ENCODE results near the gene SLC25A24.
A peak's percentile ranks its signal among the peaks of the same experiment; 100 is the strongest.
"Not testable (repeated sequence)": the region's sequence is repeated elsewhere in the genome, so short reads cannot be mapped to it uniquely, and the experiment has no call there.

Gene SLC25A24

DNA sequence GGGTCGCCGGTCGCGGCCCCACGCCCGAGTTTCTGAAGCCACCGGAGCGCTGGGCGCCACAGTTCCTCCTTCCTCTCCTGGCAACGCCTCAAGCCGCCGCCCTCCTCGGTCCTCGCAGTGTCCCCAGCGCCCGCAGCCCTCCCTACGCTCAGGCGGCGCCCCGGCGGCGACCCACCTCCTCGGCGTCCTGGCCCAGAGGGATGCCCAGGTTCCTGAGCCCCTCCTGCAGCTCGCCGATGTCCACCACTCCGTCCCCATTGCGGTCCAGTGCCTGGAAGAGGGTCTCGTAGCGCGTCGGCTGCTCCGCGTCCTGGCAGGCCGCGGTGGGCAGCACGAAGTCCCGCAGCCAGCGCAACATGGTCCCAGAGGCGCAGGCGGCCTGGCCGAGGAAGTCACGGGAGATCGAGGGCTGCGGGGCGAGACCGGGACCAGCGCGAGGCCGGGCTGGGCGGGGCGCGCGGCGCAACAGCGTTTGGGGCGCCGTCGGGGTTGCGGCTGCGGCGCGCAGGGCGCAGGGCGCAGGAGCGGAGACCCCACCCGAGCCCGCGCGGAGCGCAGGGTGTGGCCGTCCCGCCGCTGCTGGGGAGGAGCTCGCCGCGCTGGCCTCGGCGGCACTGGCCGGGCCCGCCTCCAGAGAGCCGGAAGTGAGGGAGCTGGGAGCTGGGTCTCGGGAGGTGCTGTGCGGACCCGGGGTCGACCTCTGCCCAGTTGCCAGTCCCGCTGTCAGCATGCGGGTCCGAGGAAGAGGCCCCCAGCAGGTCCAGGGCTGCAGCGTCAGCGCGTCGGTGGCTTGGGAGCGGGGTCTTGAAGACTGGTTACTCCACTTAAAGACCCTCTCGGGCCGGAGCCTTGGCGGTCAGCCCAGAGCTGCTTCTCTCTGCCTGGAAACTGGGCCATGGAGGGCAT lies at the start of gene SLC25A24:
TSS of gene SLC25A24 (minus strand) at position 563 of the 906 bp plus-strand sequence. CDS start at position 358, 205 bp downstream.
- peak; percentile 47 for DNase-seq (ENCODE audit: low read depth)

DNA sequence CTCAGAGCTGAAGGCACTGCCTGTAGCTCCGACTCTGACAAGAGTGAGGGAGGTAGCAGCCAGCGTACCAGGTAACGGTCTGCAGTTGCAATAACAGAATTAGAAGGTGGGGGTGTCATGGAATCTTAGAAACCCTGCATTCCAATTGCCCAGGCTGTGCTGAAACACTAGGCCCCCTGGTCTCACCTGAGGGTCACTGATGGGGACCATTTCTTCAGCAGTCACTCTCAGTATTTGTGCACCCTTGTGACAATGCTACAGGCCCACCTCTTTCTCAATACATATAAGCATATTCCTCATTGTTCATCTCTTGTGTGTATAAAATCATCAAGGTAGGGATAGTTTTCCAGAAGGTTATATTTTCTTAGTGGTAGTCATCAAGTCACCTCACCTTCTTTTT lies 43.8 kb upstream of the SLC25A24 start, which contains the start of gene NBPF4:
TSS of gene NBPF4 (minus strand) at position 101 of the 400 bp plus-strand sequence. CDS start 315 bp downstream, outside the sequence.
- DNase-seq (ENCODE audit: low read depth) = not testable (repeated sequence)

GRCh38 chr1:108239426-108239825 lies 39.3 kb upstream of the SLC25A24 start:
- not testable (repeated sequence) for DNase-seq (ENCODE audit: low read depth)

- not testable (repeated sequence) for DNase-seq (ENCODE audit: low read depth)
These were observed 35.2 kb upstream of the SLC25A24 start for GRCh38 chr1:108235308-108235707.

DNA sequence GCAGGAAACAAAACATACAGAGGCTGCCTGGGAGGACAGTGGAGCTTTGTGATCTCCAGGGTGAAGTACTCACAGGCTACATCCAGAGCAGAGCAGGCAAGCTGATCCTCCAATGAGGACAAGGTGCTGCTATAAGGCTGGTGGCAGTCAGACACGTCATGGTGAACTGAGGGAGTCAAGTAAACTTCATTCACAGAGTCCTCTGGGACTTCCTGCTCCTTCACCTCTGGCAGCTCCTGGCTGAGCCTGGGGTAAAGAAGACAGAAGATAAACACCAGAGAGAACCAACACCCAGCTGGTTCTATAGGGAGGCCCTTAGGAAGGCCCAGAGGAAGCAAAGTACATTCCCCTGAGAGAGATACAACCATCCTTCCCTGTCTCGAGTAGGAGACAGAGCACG lies 32.0 kb upstream of the SLC25A24 start:
- not testable (repeated sequence) for DNase-seq (ENCODE audit: low read depth)

DNA sequence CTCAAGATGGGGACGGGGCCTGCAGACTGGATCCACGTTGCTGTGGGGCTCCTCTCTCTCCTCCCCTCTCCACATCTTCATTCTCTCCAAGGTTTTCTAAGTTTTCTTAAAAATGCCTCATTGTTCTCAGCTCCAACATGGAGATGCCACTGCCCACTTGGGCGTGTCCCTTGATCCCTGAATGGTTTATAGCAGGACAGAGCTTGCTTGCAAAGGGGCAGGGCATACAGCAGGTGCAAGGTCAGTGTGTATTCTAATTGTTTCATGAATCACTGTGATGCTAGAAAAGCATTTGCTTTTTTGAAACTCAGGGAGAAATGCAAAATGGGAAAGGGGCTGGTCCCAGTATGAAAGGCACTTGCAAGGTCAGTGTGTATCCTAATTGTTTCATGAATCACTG lies 29.8 kb upstream of the SLC25A24 start:
- not testable (repeated sequence) for DNase-seq (ENCODE audit: low read depth)

DNA sequence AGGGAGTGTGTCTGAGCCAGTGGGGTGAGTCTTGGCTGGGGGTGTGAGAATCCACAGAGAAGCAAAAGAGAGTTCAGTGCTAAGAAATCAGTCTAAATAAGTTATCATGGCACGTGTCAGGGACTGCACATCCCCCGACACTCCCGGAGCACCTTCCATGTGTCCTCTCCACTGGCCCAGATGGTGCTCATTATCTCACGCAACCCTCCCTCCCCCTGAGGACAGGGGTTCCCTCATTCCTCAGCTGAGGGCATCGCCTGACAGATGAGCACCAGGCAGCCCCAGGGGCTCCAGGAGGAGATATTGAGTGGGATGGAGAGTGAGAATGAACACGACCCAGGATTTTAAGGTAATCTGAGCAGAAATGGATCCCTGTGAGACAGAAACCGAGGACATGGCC lies 27.6 kb upstream of the SLC25A24 start:
- not testable (repeated sequence) for DNase-seq (ENCODE audit: low read depth)

DNA sequence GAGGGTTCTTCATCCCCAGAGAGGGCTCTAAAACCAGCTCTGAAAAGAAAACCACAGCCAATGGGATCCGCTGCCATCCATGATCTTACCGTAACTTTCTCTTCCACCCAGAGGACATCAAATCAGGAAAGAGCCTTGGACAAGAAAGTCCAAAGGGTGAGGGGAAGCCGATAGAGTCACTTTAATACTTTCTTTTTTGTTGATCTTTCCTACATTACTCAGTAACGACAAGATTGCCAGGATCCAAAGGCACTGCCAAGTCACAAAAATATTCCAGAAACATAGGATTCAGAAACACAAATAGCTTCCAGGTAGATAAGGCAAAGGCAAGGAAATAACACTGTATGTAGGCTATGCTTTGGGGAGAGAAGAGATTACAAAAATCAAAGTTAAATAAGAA lies 26.7 kb upstream of the SLC25A24 start:
- DNase-seq (ENCODE audit: low read depth) = not testable (repeated sequence)

DNA sequence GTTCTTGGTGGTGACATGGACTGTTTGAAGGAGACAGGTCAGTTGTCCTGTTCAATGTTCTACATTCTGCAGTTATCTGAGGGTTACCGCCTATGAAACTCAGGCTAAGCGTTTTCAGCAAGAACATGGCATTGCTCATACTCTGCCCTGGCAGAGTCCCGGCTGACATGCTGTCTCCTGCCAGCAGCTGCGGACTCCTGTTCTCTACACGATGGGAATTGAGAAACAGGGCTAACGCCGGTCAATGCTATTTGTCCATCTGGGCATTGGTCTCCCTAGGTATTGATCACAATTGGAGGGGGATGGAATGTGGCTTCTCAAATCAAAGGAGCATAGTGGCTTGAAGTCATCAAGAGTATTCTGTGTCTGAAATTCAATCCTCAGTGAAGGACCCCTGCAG lies 23.1 kb upstream of the SLC25A24 start:
- not testable (repeated sequence) for DNase-seq (ENCODE audit: low read depth)

DNA sequence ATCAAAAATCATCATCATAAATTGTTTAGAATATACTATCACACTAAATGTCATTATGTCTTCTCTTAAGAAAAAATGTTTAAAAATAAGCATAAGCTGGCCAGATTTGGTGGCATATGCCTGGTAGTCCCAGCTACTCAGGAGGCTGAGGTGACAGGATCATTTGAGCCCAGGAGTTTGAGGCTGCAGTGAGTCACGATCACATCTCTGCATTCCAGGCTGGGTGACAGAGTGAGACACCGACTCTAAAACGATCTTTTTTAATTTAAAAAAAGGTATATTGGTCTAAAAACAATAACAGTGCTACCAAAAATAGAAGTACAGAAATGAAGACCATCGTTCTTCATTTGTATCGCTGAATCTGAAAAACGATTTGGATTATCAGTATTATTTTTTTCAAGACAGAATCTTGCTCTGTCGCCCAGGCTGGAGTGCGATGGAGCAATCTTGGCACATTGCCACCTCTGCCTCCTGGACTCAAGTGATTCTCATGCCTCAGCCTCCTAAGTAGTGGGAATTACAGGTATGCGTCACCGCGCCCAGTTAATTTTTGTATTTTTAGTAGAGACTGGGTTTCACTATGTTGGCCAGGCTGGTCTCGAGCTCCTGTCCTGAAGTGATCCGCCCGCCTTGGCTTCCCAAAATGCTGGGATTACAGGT lies 17.5 kb upstream of the SLC25A24 start:
- DNase-seq (ENCODE audit: low read depth) = not testable (repeated sequence)

- DNase-seq (ENCODE audit: low read depth) = not testable (repeated sequence)
These were observed 16.9 kb upstream of the SLC25A24 start for GRCh38 chr1:108217007-108217406.

DNA sequence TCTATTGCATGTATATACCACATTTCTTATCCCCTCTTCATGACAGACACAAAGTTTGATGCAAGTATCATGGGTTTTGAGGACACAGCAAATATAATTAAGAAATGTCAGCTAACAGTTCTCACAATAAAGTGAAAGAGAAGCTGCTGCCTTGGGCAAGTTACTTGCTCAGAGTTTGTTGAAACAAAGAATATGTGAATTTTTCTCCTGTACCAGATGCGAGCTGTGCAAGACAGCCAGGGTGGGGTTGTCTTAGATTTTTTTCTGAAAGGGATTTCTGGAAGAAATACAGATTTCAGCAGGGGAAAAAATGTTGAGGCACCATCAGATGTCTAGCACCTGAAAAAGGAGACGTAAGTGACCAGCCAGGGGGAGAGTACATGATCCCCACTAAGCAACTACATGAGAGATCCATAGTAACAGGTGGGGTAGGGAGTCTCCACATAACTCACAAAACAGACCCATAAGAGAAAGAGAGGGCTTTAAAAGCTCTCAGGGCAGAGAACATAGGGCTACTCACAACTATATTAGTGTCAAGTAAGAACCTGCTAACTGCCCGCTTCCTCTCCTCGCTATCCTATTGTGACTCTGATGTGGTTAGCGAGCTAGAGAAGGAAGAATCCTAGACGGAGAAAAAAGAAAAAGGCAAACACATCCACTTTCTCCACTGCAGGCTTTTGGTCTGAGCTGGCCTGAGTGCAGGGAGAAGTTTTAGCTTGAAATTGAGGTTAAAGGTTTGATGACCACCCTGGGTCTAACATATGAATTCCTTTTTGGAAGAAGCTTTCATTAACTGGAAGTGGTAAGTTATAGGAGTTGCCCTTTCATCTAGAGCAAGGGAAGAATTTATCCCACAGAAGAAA lies 16.1 kb upstream of the SLC25A24 start:
- not testable (repeated sequence) for DNase-seq (ENCODE audit: low read depth)

DNA sequence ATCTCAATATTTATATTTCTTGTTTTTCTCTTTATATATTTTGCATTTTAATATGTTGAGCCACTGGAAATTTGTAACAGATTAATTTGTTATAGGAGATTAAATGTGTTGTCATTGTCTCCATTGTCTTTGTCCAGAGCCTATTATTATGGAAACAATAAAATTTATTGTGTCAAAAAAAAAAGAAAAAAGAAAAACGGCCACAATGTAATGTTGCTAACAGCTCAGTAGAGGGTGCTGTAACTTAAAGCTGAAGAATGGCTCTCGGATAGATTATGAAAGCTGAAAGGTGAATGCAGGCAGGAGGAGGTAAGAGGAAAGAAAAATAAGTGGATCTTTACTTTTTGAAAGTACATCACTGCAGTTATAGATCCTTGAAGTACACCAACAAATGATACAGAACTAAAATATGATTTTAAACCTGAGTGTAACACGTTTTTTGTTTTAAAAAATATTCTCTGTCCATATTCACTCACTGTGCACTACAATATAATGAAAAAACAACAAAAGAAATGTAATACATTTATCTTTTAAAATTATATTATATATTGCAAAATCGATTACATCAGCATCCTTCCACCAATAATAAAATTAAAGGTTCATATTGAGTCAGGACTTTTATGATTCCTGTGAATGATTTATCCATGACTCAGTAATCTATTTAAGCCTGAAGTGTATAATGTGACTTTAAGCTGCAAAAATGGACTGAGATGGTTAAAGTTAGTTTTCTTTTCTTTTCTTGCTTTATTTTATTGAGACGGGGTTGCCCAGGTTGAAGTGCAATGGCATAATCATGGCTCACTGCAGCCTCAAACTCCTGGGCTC lies 14.7 kb upstream of the SLC25A24 start:
- not testable (repeated sequence) for DNase-seq (ENCODE audit: low read depth)

GRCh38 chr1:108211014-108211413 lies 10.9 kb upstream of the SLC25A24 start:
- DNase-seq (ENCODE audit: low read depth) = no peak

GRCh38 chr1:108209456-108210108 lies 9.4 kb upstream of the SLC25A24 start:
- DNase-seq (ENCODE audit: low read depth) = no peak

DNA sequence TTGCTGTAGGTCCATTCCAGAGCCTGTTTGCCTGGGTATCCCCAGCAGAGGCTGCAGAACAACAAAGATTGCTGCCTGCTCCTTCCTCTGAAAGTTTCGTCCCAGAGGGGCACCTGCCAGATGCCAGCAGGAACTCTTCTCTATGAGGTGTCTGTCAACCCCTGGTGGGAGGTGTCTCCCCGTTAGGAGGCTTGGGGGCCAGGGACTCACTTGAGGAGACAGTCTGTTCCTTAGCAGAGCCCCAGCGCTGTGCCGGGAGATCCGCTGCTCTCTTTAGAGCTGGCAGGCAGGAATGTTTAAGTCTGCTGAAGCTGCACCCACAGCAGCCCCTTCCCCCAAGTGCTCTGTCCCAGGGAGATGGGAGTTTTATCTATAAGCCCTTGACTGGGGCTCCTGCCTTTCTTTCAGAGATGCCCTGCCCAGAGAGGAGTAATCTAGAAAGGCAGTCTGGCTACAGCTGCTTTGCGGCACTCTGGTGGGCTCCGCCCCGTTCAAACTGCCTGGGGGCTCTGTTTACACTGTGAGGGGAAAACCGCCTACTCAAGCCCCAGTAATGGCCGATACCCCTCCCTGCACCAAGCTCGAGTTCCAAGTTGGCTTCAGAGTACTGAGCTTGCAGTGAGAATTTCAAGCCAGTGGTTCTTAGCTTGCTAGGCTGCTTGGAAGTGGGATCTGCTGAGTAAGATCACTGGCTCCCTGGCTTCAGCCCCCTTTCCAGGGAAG lies 8.7 kb upstream of the SLC25A24 start:
- no peak for DNase-seq (ENCODE audit: low read depth)

- DNase-seq (ENCODE audit: low read depth) = not testable (repeated sequence)
These were observed 3.4 kb upstream of the SLC25A24 start for GRCh38 chr1:108203582-108203981.

DNA sequence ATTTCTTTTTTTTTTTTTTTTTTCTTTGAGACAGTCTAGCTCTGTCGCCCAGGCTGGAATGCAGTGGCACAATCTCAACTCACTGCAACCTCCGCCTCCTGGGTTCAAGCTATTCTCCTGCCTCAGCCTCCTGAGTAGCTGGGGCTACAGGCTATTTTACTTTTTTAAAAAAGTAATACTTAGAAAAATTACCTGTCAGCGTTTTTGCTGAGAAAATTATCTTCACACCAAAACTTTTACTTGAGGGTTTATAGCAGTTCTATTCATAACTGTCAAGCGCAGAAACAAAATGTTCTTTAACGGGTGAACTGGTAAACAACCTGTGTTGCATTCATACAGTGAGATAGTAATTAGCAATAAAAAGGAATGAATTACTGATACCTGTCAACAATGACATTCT lies 1.5 kb upstream of the SLC25A24 start:
- DNase-seq (ENCODE audit: low read depth) = no peak

DNA sequence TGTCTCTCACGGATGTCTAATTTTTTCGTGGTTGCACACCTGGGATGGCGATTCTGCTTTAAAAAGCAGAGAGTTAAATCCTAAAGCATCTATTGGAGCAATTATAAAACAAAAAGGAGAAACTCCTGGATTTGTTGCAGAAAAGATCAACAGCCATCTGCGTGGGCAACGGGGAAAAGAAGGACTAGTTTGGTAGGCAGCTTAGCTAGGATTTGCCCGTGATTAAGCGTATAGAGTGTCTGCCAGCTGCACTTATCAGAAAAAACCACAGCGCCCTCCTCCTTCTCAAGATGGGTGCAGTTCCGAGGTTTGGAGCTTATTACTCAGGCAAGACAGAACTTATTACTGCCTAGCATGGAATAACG lies 526 bp upstream of the SLC25A24 start:
- no peak for DNase-seq (ENCODE audit: low read depth)

GRCh38 chr1:108199201-108199691 lies 897 bp downstream of the SLC25A24 start:
- DNase-seq (ENCODE audit: low read depth) = no peak
